HepG2 (cell line): ENCODE data around the gene CNN3. TPM values are rescaled to one million over a fixed set of nuclear protein-coding genes. Genes with fewer than 3 reads are reported as not detected.

Source experiments
- ATAC-seq: fragments of 200-7000 bp; cut with Tn5 transposase; 3 replicates; pipeline ENCODE4 v1.9.1; 2020; ENCODE audit warnings: mild to moderate bottlenecking, moderate library complexity
- BruUV-seq: library from RNA; stranded (reverse); fragments of 400-500 nt; replicated peaks from 2 replicates; lab custom pipeline; 2021; lab: Mats Ljungman, UMichigan
- CTCF ChIA-PET: fragments of 300-600 bp; formaldehyde crosslinking; extraction: SDS; loops from one replicate; lab custom pipeline; 2021; ENCODE audit warnings: low total read pairs, inconsistent platforms, low intra/inter-chr PET ratio; lab: Yijun Ruan, JAX
- POLR2A ChIA-PET: fragments of 350-600 bp; sonication (Branson Sonifier 250); formaldehyde crosslinking; loops from one replicate; lab custom pipeline; 2020; ENCODE audit warnings: antibody characterized with exemption, inconsistent platforms; lab: Yijun Ruan, JAX
- DNase-seq: peaks from one replicate; pipeline ENCODE4 v3.0.0-alpha.2; 2015; ENCODE audit warnings: low spot score
- FAIRE-seq: peaks from 3 replicates; lab custom pipeline; 2011; peaks lifted over from hg19 to GRCh38; lab: Jason Lieb, UNC
- H2AFZ ChIP-seq: one replicate; pipeline ENCODE4 v1.6.1; 2011; ENCODE audit warnings: low read length, inconsistent platforms
- H3K27ac ChIP-seq: fragments of 300-600 bp; 3 replicates; pipeline ENCODE4 v1.8.0; 2011; ENCODE audit warnings: mixed run types, mild to moderate bottlenecking, mixed read lengths, low read length, inconsistent platforms; ENCODE audit not compliant: insufficient read depth; ENCODE audit errors: extremely low read length
- H3K27me3 ChIP-seq, 2 experiments: fragments of 200-600 bp in 1 of 2; 2 replicates in 1 of 2; 3 replicates in 1 of 2; pipeline versions ENCODE4 v1.6.0 to v1.8.0; 2011; ENCODE audit warnings: low read length in 2 of 2, mild to moderate bottlenecking in 2 of 2, moderate library complexity in 2 of 2, inconsistent platforms in 1 of 2; ENCODE audit not compliant: insufficient read depth in 2 of 2, control insufficient read depth in 1 of 2
- H3K36me3 ChIP-seq, 2 experiments: fragments of 200-600 bp in 1 of 2; replicated peaks in 1 of 2; 2 replicates in 1 of 2; 3 replicates in 1 of 2; pipeline versions ENCODE4 v1.5.1 to v1.8.0; 2011; ENCODE audit warnings: low read length in 2 of 2, inconsistent platforms in 1 of 2; ENCODE audit not compliant: insufficient read depth in 2 of 2, control insufficient read depth in 1 of 2
- H3K4me1 ChIP-seq: 2 replicates; pipeline ENCODE4 v1.5.1; 2012; ENCODE audit warnings: low read length, inconsistent platforms; ENCODE audit not compliant: insufficient read depth
- H3K4me2 ChIP-seq: 2 replicates; pipeline ENCODE4 v1.6.0; 2011; ENCODE audit warnings: low read depth, low read length, inconsistent platforms
- H3K4me3 ChIP-seq, 3 experiments: fragments of 200-600 bp in 1 of 3; sonication (generic), shearing (Covaris generic) in 1 of 3; replicated peaks in 1 of 3; 2 replicates each; pipeline ENCODE4 v1.5.1; 2011 to 2016; ENCODE audit warnings: low read length in 3 of 3, inconsistent platforms in 2 of 3, low read depth in 2 of 3, mild to moderate bottlenecking in 2 of 3, control low read depth in 1 of 3, mixed read lengths in 1 of 3; ENCODE audit not compliant: insufficient read depth in 1 of 3
- H3K79me2 ChIP-seq: one replicate; pipeline ENCODE4 v1.6.1; 2011; ENCODE audit warnings: low read length, inconsistent platforms; ENCODE audit not compliant: insufficient read depth
- H3K9ac ChIP-seq: 2 replicates; pipeline ENCODE4 v1.6.0; 2011; ENCODE audit warnings: mild to moderate bottlenecking, low read depth, low read length, inconsistent platforms; ENCODE audit not compliant: insufficient read depth
- H3K9me3 ChIP-seq: 2 replicates; pipeline ENCODE4 v1.5.1; 2012; ENCODE audit warnings: mild to moderate bottlenecking, low read length
- H4K20me1 ChIP-seq: 2 replicates; pipeline ENCODE4 v1.6.0; 2011; ENCODE audit warnings: inconsistent platforms, mild to moderate bottlenecking, low read length, moderate library complexity; ENCODE audit not compliant: insufficient read depth
- CBX5 ChIP-seq: sonication (generic); formaldehyde crosslinking; IDR thresholded peaks from 2 replicates; pipeline ENCODE4 v1.4.0; 2020; ENCODE audit warnings: missing genetic modification reagents, borderline replicate concordance
- FOSL2 ChIP-seq: sonication (generic); formaldehyde crosslinking; IDR thresholded peaks from 2 replicates; pipeline ENCODE4 v1.4.0; 2020; ENCODE audit warnings: missing genetic modification reagents
- ISL2 ChIP-seq: sonication (generic); formaldehyde crosslinking; IDR thresholded peaks from 2 replicates; pipeline ENCODE4 v1.5.0; 2020; ENCODE audit warnings: missing genetic modification reagents
- KDM6A ChIP-seq: IDR thresholded peaks from 2 replicates; pipeline ENCODE4 v1.6.1; 2016; ENCODE audit warnings: low read depth
- NFATC3 ChIP-seq: sonication (generic); formaldehyde crosslinking; IDR thresholded peaks from 2 replicates; pipeline ENCODE4 v1.5.1; 2020; ENCODE audit warnings: mild to moderate bottlenecking, missing genetic modification reagents
- TFAP4 ChIP-seq: sonication (generic); IDR thresholded peaks from 2 replicates; pipeline ENCODE4 v1.6.1; 2016; ENCODE audit warnings: low read depth, borderline replicate concordance
- ZBTB34 ChIP-seq: sonication (generic); formaldehyde crosslinking; IDR thresholded peaks from 2 replicates; pipeline ENCODE4 v1.8.0; 2022; ENCODE audit warnings: mild to moderate bottlenecking, missing genetic modification reagents
- ZEB1 ChIP-seq: IDR thresholded peaks from 2 replicates; pipeline ENCODE4 v1.6.1; 2012; ENCODE audit warnings: mild to moderate bottlenecking, low read depth, inconsistent platforms; ENCODE audit not compliant: insufficient replicate concordance
- ZFP36L1 ChIP-seq: sonication (generic); formaldehyde crosslinking; IDR thresholded peaks from 2 replicates; pipeline ENCODE4 v1.8.0; 2022; ENCODE audit warnings: mild to moderate bottlenecking, missing genetic modification reagents, moderate library complexity
- ZNF10 ChIP-seq: sonication (generic); formaldehyde crosslinking; IDR thresholded peaks from 2 replicates; pipeline ENCODE4 v1.4.0; 2020; ENCODE audit warnings: mild to moderate bottlenecking, low read depth, missing genetic modification reagents, borderline replicate concordance
- ZNF121 ChIP-seq: sonication (generic); formaldehyde crosslinking; IDR thresholded peaks from 2 replicates; pipeline ENCODE4 v1.5.0; 2020; ENCODE audit warnings: mild to moderate bottlenecking, missing genetic modification reagents
- ZNF224 ChIP-seq: sonication (generic); formaldehyde crosslinking; IDR thresholded peaks from 2 replicates; pipeline ENCODE4 v1.5.0; 2020; ENCODE audit warnings: mild to moderate bottlenecking, missing genetic modification reagents
- ZNF354B ChIP-seq: sonication (generic); formaldehyde crosslinking; IDR thresholded peaks from 2 replicates; pipeline ENCODE4 v1.8.0; 2022; ENCODE audit warnings: mild to moderate bottlenecking, missing genetic modification reagents
- ZNF784 ChIP-seq: sonication (generic); formaldehyde crosslinking; IDR thresholded peaks from 2 replicates; pipeline ENCODE4 v1.5.1; 2020; ENCODE audit warnings: missing genetic modification reagents, mild to moderate bottlenecking, borderline replicate concordance
- ZNF788 ChIP-seq: sonication (generic); formaldehyde crosslinking; IDR thresholded peaks from 2 replicates; pipeline ENCODE4 v1.5.0; 2020; ENCODE audit warnings: mild to moderate bottlenecking, missing genetic modification reagents, borderline replicate concordance
- ZSCAN31 ChIP-seq: sonication (generic); formaldehyde crosslinking; IDR thresholded peaks from 2 replicates; pipeline ENCODE4 v1.5.0; 2020; ENCODE audit warnings: low read depth, mild to moderate bottlenecking, missing genetic modification reagents
- WGBS: methylation state at CpG from one replicate; pipeline ENCODE4 v1.1.6; 2017; ENCODE audit warnings: low lambda C conversion rate; 5-methylcytosine and 5-hydroxymethylcytosine counted together
- in situ Hi-C: cut with HindIII; loops from 2 replicates; pipeline ENCODE4 v1.10.0; 2017; ENCODE audit warnings: low pct_unique_long_range_greater_than_20kb; ENCODE audit not compliant: extremely low pct_ligation_motif_present
- intact Hi-C: fragments of 100-400 bp; cut with micrococcal nuclease; formaldehyde crosslinking; loops from one replicate; pipeline ENCODE4 v1.10.0; 2022; ENCODE audit not compliant: unreplicated experiment
- polyA plus RNA-seq, 8 experiments: library from polyadenylated mRNA; depleted of rRNA in 3 of 8; stranded (reverse) in 7 of 8; unstranded in 1 of 8; fragments of >200 nt; fragmentation: Illumina TruSeq in 4 of 8; extraction: Trizol in 4 of 8; gene quantifications; 2 replicates each; pipeline versions ENCODE4 v1.2.1 to v1.2.3, GENCODE V29; 2011 to 2016; ENCODE audit warnings: low read depth in 4 of 8, missing spikeins in 1 of 8, mixed read lengths in 1 of 8; ENCODE audit not compliant: insufficient read depth in 1 of 8
- total RNA-seq, 5 experiments: library from RNA; depleted of rRNA; stranded (reverse); fragments of >200 nt; fragmentation: Illumina TruSeq; extraction: Trizol; gene quantifications; 2 replicates each; pipeline ENCODE4 v1.2.3, GENCODE V29; 2016; ENCODE audit warnings: low read depth in 1 of 5

The CNN3 gene
- total and polyA plus RNA-seq, 2 of the 13 experiments (the other 11 are each of a cell fraction or from before 2014, with no cell fraction given), result 113 to 223 TPM

- Histone ChIP-seq H3K4me3 (no peak overlapping the region), H3K4me2 (no peak overlapping the region), H3K79me2 (no peaks in the 10 kb centered on the region), H3K36me3 (peaks cover 0 to 6% of the 10 kb centered on the region in 2 experiments; a peak in 1 of 5 replicates), H3K27ac (no peak overlapping the region), H2AFZ (no peak overlapping the region), H3K27me3 (no peaks in the 10 kb centered on the region), H3K9me3 (no peaks in the 10 kb centered on the region), H3K9ac (no peak overlapping the region), H3K4me1 (peaks cover 12% of the 10 kb centered on the region), H4K20me1 (no peaks in the 10 kb centered on the region)
- 78% methylated on average over 5 of the region's 5 CpGs for WGBS
- CTCF ChIA-PET, result no interaction called here
- POLR2A ChIA-PET, result interaction anchor here (0.8 kb wide), 1 partner anchor 10 kb away, joined by 3 read pairs; the partner anchor contains the start of gene CNN3
- DNase-seq, result no peak
- ATAC-seq, result no peak
- in situ Hi-C loops (no loop called here), intact Hi-C loops (no loop called here)
- BruUV-seq, result no TSS peak
- FAIRE-seq, result no peak
- TF ChIP-seq ISL2 (no peak), ZNF784 (CRISPR knock-in tag) (no peak), ZEB1 (no peak), ZNF121 (CRISPR knock-in tag) (peak; percentile 52; the same call in 1 of the 2 replicates), TFAP4 (no peak)
Measured at GRCh38 chr1:94936861-94937620, 10.1 kb upstream of the CNN3 start.

- BruUV-seq, result no TSS peak
- peaks cover 19% of the 10 kb centered on the region for H3K4me1 ChIP-seq
- DNase-seq, result no peak
- H3K4me2 ChIP-seq, result no peak overlapping the region
- no peak for ATAC-seq
- no peak overlapping the region for H3K9ac ChIP-seq
- no peaks in the 10 kb centered on the region for H4K20me1 ChIP-seq
- H3K27me3 ChIP-seq, result no peaks in the 10 kb centered on the region
- peaks cover 9% of the 10 kb centered on the region for H3K79me2 ChIP-seq
- H3K9me3 ChIP-seq, result no peaks in the 10 kb centered on the region
- no peak for FAIRE-seq
- in situ Hi-C loops (no loop called here), intact Hi-C loops (no loop called here)
- no peak overlapping the region for H3K4me3 ChIP-seq
- ChIA-PET POLR2A (no interaction called here), CTCF (no interaction called here)
- H3K27ac ChIP-seq, result no peak overlapping the region
- WGBS, result 100% methylated on average over 1 of the region's 1 CpG
- H3K36me3 ChIP-seq, result peaks cover 0 to 6% of the 10 kb centered on the region in 2 experiments; a peak in 1 of 5 replicates
- no peak overlapping the region for H2AFZ ChIP-seq
- TF ChIP-seq ZNF224 (CRISPR knock-in tag) (no peak), ZSCAN31 (CRISPR knock-in tag) (no peak), ZNF354B (CRISPR knock-in tag) (no peak), KDM6A (CRISPR knock-in tag) (no peak), NFATC3 (CRISPR knock-in tag) (no peak), CBX5 (CRISPR knock-in tag) (no peak), ZFP36L1 (CRISPR knock-in tag) (no peak), FOSL2 (CRISPR knock-in tag) (no peak), ZNF788 (no peak), ZBTB34 (CRISPR knock-in tag) (no peak), ZNF10 (CRISPR knock-in tag) (no peak)
Measured at GRCh38 chr1:94935476-94935875, 8.6 kb upstream of the CNN3 start.
